Ovary (tissue), 3 donors: ENCODE results near the gene HOMER2.

Source experiments
- POLR2A ChIP-seq: fragments of 450-650 bp; IDR thresholded peaks from one replicate; pipeline ENCODE4 v1.6.1; 2017; ENCODE audit warnings: antibody characterized with exemption, mild to moderate bottlenecking, moderate library complexity
- TF ChIP-seq, protein P1 (sequence below), 3 donors: fragments of 450-650 bp in 2 of 3; fragments of 200-600 bp in 1 of 3; IDR thresholded peaks; one replicate each; pipeline versions ENCODE4 v1.5.1 to v1.8.0; 2016 to 2022; ENCODE audit warnings: antibody characterized with exemption in 3 of 3, mild to moderate bottlenecking in 1 of 3
- donor health status: DM: no; HTN: no; CAD: no.

DNA sequence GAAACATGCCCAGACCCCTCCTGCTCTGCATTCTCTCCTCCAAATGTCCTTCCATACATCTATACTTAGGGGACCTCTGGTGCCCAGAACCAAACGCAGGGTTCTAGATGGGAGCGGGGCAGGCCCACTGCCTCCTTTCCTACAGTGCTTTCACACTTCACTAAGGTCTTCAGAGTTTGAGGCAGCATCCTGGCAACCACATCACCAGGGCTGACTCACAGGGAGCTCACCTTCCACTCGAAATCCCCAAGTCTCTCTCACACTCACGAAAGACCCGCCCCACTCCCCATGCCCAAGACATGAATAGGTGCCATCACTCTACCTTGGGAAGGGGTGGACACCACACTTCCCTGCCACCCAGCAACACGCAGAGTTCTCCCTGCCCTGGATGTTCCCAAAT is 18.9 kb downstream of the HOMER2 start:
- TF ChIP-seq, protein P1, sequence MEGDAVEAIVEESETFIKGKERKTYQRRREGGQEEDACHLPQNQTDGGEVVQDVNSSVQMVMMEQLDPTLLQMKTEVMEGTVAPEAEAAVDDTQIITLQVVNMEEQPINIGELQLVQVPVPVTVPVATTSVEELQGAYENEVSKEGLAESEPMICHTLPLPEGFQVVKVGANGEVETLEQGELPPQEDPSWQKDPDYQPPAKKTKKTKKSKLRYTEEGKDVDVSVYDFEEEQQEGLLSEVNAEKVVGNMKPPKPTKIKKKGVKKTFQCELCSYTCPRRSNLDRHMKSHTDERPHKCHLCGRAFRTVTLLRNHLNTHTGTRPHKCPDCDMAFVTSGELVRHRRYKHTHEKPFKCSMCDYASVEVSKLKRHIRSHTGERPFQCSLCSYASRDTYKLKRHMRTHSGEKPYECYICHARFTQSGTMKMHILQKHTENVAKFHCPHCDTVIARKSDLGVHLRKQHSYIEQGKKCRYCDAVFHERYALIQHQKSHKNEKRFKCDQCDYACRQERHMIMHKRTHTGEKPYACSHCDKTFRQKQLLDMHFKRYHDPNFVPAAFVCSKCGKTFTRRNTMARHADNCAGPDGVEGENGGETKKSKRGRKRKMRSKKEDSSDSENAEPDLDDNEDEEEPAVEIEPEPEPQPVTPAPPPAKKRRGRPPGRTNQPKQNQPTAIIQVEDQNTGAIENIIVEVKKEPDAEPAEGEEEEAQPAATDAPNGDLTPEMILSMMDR (IDR thresholded peaks at IDR 0.05), result no peak
- TF ChIP-seq POLR2A, result no peak
